SU-DHL-6 (cell line): ENCODE results near the gene PRKCZ.

Experiments
- H2AFZ ChIP-seq: fragments of 200-600 bp; sonication (generic); 2 replicates; pipeline ENCODE4 v1.6.1; 2014; ENCODE audit warnings: low read depth, mild to moderate bottlenecking, moderate library complexity, mixed read lengths, antibody characterized with exemption, low read length; ENCODE audit not compliant: severe bottlenecking
- H3F3A ChIP-seq: fragments of 200-600 bp; shearing (Covaris generic); 2 replicates; pipeline ENCODE4 v1.6.0; 2016; ENCODE audit warnings: antibody characterized with exemption, mild to moderate bottlenecking; ENCODE audit not compliant: insufficient read depth
- H3K27ac ChIP-seq: fragments of 200-600 bp; sonication (generic); 2 replicates; pipeline ENCODE4 v1.5.1; 2016; ENCODE audit warnings: low read depth, mild to moderate bottlenecking, low read length, moderate library complexity, mixed read lengths
- H3K27me3 ChIP-seq: fragments of 200-600 bp; sonication (generic), shearing (Covaris generic); 2 replicates; pipeline ENCODE4 v1.6.0; 2014; ENCODE audit warnings: mild to moderate bottlenecking, low read length
- H3K36me3 ChIP-seq: fragments of 200-600 bp; sonication (generic); 2 replicates; pipeline ENCODE4 v1.6.1; 2014; ENCODE audit warnings: mild to moderate bottlenecking, low read length, mixed read lengths
- H3K4me2 ChIP-seq: fragments of 300-600, 200-600 bp; shearing (Covaris generic), sonication (generic); 2 replicates; pipeline ENCODE4 v1.6.0; 2014; ENCODE audit warnings: low read length, low read depth, mild to moderate bottlenecking; ENCODE audit not compliant: poor library complexity, severe bottlenecking
- H3K4me3 ChIP-seq: fragments of 200-600 bp; sonication (generic); 2 replicates; pipeline ENCODE4 v1.5.1; 2014; ENCODE audit warnings: antibody characterized with exemption, low read length, mild to moderate bottlenecking, mixed read lengths; ENCODE audit not compliant: insufficient read depth, poor library complexity, severe bottlenecking
- H3K79me2 ChIP-seq: fragments of 200-600 bp; sonication (generic); 2 replicates; pipeline ENCODE4 v1.6.1; 2014; ENCODE audit warnings: mild to moderate bottlenecking, low read length, moderate library complexity; ENCODE audit not compliant: insufficient read depth
- H3K9ac ChIP-seq: fragments of 200-600 bp; sonication (generic); 2 replicates; pipeline ENCODE4 v1.7.0; 2014; ENCODE audit warnings: mild to moderate bottlenecking, low read length
- H3K9me2 ChIP-seq: fragments of 200-600 bp; sonication (generic); replicated peaks from 2 replicates; pipeline ENCODE4 v1.6.1; 2014; ENCODE audit warnings: low read length; ENCODE audit not compliant: insufficient read depth
- H3K9me3 ChIP-seq: fragments of 200-600 bp; sonication (generic); 2 replicates; pipeline ENCODE4 v1.6.1; 2014; ENCODE audit warnings: low read length, mixed read lengths; ENCODE audit not compliant: insufficient read depth
- H4K20me1 ChIP-seq: fragments of 200-600 bp; sonication (generic); 2 replicates; pipeline ENCODE4 v1.6.1; 2014; ENCODE audit warnings: low read depth, mild to moderate bottlenecking, antibody characterized with exemption, low read length, moderate library complexity, mixed read lengths
- EZH2phosphoT487 ChIP-seq: fragments of 200-600 bp; sonication (generic), shearing (Covaris generic); conservative IDR thresholded peaks from 2 replicates; pipeline ENCODE4 v1.6.1; 2018; ENCODE audit warnings: mild to moderate bottlenecking, antibody characterized with exemption, low read length, moderate library complexity, mixed read lengths
- TF ChIP-seq, protein P1 (sequence below): fragments of 200-600 bp; sonication (generic); IDR thresholded peaks from one replicate; pipeline ENCODE4 v1.5.1; 2017; ENCODE audit warnings: antibody characterized with exemption, mild to moderate bottlenecking, low read length, moderate library complexity; ENCODE audit not compliant: insufficient read depth, poor library complexity, severe bottlenecking

PRKCZ gene

DNA sequence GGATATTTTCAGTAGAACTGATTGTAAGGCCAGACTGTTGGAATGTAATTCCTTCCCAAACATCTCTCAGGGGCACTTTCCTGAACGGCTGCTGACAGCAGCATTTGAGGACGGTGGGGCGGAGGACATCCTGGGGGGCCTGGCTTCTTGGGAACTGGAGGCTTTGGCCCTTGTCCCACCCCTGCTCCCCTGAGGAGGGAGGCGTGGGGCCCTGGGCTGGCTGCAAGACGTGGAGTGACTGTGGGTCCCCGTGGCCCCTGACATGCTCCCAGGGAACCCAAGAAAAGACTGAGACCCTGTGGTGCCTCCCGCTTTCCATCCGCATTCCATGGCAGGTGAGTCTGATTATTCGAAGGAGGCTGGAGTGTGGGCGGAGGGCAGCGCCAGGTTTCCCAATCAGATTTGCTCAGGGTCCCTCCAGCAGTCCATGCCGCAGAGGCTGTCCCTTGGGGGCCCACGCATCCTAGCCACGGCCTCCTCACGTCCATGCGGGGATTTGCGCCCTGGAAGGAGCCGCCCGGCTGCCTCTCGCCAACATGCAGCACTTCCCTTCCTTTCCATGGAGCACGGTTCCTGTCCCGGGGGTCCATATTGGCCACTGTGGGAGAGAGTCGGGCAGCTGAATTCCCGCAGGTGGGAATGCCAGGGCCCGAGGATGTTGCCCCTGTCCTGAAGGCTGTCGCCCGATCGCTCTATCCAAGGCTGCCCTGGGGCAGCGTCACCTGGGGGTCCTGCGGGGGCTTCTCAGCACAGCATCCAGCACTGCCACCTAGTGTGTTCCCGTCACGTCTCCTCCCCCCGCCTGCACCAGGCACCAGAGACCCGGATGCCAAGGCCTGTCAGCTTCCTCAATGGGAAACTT, 75.4 kb downstream of the PRKCZ start:
- no peaks in the 10 kb centered on the region for H3K9me2 ChIP-seq
- H2AFZ ChIP-seq = no peak overlapping the region
- no peaks in the 10 kb centered on the region for H4K20me1 ChIP-seq
- no peak overlapping the region for H3K27ac ChIP-seq
- no peaks in the 10 kb centered on the region for H3K36me3 ChIP-seq
- no peaks in the 10 kb centered on the region for H3K27me3 ChIP-seq
- H3K79me2 ChIP-seq = no peaks in the 10 kb centered on the region
- no peak overlapping the region for H3K4me2 ChIP-seq
- H3K4me3 ChIP-seq = no peak overlapping the region
- no peaks in the 10 kb centered on the region for H3F3A ChIP-seq
- no peaks in the 10 kb centered on the region for H3K9me3 ChIP-seq
- TF ChIP-seq, protein P1, sequence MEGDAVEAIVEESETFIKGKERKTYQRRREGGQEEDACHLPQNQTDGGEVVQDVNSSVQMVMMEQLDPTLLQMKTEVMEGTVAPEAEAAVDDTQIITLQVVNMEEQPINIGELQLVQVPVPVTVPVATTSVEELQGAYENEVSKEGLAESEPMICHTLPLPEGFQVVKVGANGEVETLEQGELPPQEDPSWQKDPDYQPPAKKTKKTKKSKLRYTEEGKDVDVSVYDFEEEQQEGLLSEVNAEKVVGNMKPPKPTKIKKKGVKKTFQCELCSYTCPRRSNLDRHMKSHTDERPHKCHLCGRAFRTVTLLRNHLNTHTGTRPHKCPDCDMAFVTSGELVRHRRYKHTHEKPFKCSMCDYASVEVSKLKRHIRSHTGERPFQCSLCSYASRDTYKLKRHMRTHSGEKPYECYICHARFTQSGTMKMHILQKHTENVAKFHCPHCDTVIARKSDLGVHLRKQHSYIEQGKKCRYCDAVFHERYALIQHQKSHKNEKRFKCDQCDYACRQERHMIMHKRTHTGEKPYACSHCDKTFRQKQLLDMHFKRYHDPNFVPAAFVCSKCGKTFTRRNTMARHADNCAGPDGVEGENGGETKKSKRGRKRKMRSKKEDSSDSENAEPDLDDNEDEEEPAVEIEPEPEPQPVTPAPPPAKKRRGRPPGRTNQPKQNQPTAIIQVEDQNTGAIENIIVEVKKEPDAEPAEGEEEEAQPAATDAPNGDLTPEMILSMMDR = no peak
- no peak for TF ChIP-seq EZH2phosphoT487
- no peak overlapping the region for H3K9ac ChIP-seq

DNA sequence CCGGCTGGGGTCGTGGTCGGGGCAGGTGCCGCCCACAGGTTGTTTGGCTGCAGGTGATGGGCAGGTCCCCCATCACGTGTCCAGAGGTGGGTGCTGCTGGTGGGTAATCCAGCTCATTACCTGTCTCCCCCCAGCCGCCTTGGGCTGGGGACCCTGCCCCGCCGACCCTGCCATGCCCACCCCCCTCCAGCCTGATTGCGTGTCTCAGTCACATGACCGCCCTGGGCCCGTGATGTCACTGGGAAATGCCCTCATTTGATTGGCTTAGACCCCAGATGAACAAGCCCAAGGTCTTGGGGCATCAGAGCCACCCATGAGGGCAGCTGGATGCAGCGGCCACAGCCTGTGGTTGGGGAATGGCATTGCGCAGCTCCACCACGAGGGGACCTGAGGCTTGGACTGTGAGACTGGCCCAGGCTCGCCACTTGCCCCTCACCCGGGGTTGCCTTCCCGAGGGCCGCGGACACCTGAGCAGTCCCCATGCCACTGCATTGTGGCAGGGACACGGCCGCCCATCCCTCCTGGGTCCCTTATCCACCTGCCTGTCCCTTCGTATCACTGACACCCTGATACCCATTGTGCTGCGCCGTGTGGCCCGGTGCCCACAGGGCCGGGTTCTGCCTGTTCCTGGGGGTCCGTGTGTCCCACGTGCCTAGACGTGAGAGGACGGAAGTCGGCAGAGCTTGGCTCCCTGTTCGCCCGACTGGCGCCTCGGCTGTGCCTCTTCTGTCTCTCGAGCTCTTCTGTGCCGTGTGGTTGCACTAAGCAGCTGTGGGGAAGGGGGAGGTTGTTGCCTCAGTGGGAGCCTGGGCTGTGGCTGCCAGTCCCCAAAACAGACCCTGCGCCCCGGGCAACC, 76.3 kb downstream of the PRKCZ start:
- H4K20me1 ChIP-seq = no peaks in the 10 kb centered on the region
- no peak overlapping the region for H3K27ac ChIP-seq
- no peaks in the 10 kb centered on the region for H3K9me2 ChIP-seq
- H3K79me2 ChIP-seq = no peaks in the 10 kb centered on the region
- no peak overlapping the region for H3K4me3 ChIP-seq
- H3K9me3 ChIP-seq = no peaks in the 10 kb centered on the region
- no peak overlapping the region for H2AFZ ChIP-seq
- H3K36me3 ChIP-seq = no peaks in the 10 kb centered on the region
- no peak overlapping the region for H3K9ac ChIP-seq
- TF ChIP-seq EZH2phosphoT487 = no peak
- TF ChIP-seq, protein P1 = no peak
- no peak overlapping the region for H3K4me2 ChIP-seq
- no peaks in the 10 kb centered on the region for H3F3A ChIP-seq
- H3K27me3 ChIP-seq = no peaks in the 10 kb centered on the region

DNA sequence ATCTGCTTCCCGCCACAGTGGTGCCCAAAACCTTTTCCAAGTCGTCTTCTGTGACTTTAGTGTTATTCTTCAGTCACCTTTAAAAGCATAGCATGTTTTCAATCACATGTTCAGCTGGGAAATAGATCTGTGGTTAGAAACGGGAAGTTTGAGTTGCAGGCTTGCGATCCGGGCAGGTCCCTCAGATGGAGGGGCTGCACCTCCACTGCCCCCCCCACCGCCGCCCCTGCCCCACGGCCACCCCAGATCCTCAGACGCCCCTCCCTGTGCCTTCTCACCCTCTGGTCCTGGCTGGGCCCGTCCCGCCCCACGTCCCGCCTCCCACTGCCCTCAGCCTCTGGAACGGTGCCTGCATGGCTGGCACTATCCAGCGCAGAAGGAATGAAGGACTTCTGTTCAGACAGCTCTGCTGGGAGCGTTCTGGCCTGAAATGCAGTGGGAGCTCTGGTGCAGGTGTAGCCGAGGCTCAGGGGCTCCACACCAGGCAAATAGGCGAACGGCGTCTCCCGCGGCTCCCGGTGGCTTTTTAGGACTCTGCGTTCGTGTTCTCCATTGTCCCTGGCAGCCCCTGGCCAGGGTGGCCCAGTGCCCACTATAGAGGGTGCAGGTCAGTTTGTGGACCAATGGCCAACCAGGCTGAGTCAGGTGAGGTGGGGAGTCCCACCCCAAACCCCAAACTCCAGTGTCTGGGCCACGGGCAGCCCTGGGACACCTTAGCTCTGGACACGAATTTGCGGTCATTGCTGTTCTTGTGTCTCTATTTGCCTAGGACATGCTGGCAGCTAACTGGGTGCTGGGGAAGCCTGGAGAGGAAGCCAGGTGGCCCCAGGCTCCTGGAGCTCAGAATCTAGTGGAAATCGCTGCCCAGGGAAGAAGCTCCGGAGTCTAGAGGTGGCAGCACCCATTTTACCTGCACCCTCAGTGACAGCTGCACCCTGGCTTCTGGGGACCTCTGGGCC, 77.3 kb downstream of the PRKCZ start:
- no peak overlapping the region for H3K4me3 ChIP-seq
- H3K36me3 ChIP-seq = no peaks in the 10 kb centered on the region
- no peaks in the 10 kb centered on the region for H3K9me2 ChIP-seq
- no peaks in the 10 kb centered on the region for H4K20me1 ChIP-seq
- H3K27me3 ChIP-seq = no peaks in the 10 kb centered on the region
- H3K9me3 ChIP-seq = no peaks in the 10 kb centered on the region
- no peak overlapping the region for H3K9ac ChIP-seq
- no peaks in the 10 kb centered on the region for H3K79me2 ChIP-seq
- H3F3A ChIP-seq = no peaks in the 10 kb centered on the region
- TF ChIP-seq EZH2phosphoT487 = no peak
- TF ChIP-seq, protein P1 = no peak
- no peak overlapping the region for H2AFZ ChIP-seq
- no peak overlapping the region for H3K27ac ChIP-seq
- H3K4me2 ChIP-seq = no peak overlapping the region
